Memory B cell (primary cell): ENCODE results near the gene HSFX3.
A peak's percentile ranks its signal among the peaks of the same experiment; 100 is the strongest.

Source experiments
- ATAC-seq: fragments of 150-1000 bp; cut with Tn5 transposase; 2 replicates; pipeline ENCODE4 v1.10.0; 2021; ENCODE audit warnings: low read depth, mild to moderate bottlenecking, moderate library complexity
- DNase-seq, 2 donors: peaks; one replicate each; pipeline ENCODE4 v3.0.0; 2022; ENCODE audit warnings: low spot score in 2 of 2
- H3K27ac Mint-ChIP-seq: one replicate; pipeline ENCODE4 v1.8.0; 2022; ENCODE audit warnings: mild to moderate bottlenecking, moderate library complexity, mixed read lengths
- H3K27me3 Mint-ChIP-seq: one replicate; pipeline ENCODE4 v1.8.0; 2022; ENCODE audit warnings: mixed read lengths
- H3K36me3 Mint-ChIP-seq: one replicate; pipeline ENCODE4 v1.8.0; 2022; ENCODE audit warnings: mild to moderate bottlenecking, mixed read lengths
- H3K4me1 Mint-ChIP-seq: one replicate; pipeline ENCODE4 v1.8.0; 2022; ENCODE audit warnings: mixed read lengths
- H3K4me3 Mint-ChIP-seq: one replicate; pipeline ENCODE4 v1.8.0; 2022; ENCODE audit warnings: mild to moderate bottlenecking, moderate library complexity, mixed read lengths
- H3K9me3 Mint-ChIP-seq: one replicate; pipeline ENCODE4 v1.8.0; 2022; ENCODE audit warnings: mixed read lengths

The HSFX3 gene

DNA sequence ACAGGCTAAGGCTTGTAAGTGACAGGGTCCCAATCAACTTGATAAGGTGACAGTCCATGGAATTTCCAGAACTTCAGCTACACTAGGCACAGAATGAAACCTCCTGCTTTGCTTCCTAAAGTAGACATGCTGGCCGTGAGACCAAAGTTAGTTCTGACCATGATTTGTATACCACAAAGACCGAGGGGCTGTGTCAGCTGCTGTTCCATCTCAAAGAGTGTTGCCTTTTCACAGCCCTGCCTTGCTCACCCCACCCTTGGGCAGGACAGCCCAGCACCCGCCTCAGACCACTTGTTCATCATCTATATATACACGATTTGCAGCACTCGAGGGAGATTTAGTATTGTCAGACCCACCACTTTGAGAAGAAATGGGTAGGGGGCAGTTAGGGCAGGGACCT, 50.0 kb downstream of the HSFX3 start:
- Mint-ChIP-seq H3K27ac (peak overlapping the region; percentile 90), H3K27me3 (no peaks in the 10 kb centered on the region), H3K9me3 (no peaks in the 10 kb centered on the region), H3K4me1 (peaks cover 10% of the 10 kb centered on the region), H3K36me3 (peaks cover 19% of the 10 kb centered on the region), H3K4me3 (no peak overlapping the region)
- no peak for ATAC-seq
- DNase-seq: no peak

DNA sequence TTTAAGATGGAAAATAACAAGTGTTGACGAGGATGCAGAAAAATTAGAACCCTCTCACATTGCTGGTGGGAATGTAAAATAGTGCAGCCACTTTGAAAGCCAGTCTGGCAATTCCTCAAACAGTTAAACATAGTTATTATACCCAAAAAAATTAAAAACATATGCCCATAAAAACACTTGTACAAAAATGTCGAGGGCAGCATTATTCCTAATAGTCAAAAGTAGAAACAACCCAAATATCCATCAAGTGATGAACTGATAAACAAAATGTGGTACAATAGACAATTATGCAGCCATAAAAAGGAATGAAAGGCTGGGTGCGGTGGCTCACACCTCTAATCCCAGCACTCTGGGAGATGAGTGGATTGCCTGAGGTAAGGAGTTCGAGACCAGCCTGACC, 51.0 kb downstream of the HSFX3 start:
- peaks cover 17% of the 10 kb centered on the region for H3K36me3 Mint-ChIP-seq
- H3K4me3 Mint-ChIP-seq: no peak overlapping the region
- no peaks in the 10 kb centered on the region for H3K9me3 Mint-ChIP-seq
- no peak overlapping the region for H3K27ac Mint-ChIP-seq
- DNase-seq (no peak), ATAC-seq (no peak)
- peaks cover 4% of the 10 kb centered on the region for H3K4me1 Mint-ChIP-seq
- H3K27me3 Mint-ChIP-seq: no peaks in the 10 kb centered on the region
